Osteoblast (primary cell): ENCODE measurements around the gene OR2M2. TPM values are rescaled to one million over a fixed set of nuclear protein-coding genes. Genes with fewer than 3 reads are reported as not detected.

ENCODE experiments used
- DNase-seq: peaks from one replicate; pipeline ENCODE4 v3.0.0; 2011; ENCODE audit warnings: low spot score, mixed read lengths; ENCODE audit not compliant: insufficient read length; ENCODE audit errors: missing footprints
- H2AFZ ChIP-seq: 2 replicates; pipeline ENCODE4 v1.6.0; 2011; ENCODE audit warnings: mild to moderate bottlenecking, low read length
- H3K27ac ChIP-seq: 2 replicates; pipeline ENCODE4 v1.5.1; 2011; ENCODE audit warnings: mild to moderate bottlenecking, low read depth, low read length, moderate library complexity
- H3K27me3 ChIP-seq: 2 replicates; pipeline ENCODE4 v1.6.0; 2012; ENCODE audit warnings: mild to moderate bottlenecking, control low read depth, inconsistent platforms, low read length, moderate library complexity; ENCODE audit not compliant: insufficient read depth
- H3K36me3 ChIP-seq: 2 replicates; pipeline ENCODE4 v1.5.1; 2011; ENCODE audit warnings: mild to moderate bottlenecking, low read length, control low read depth, moderate library complexity; ENCODE audit not compliant: insufficient read depth
- H3K4me1 ChIP-seq: 2 replicates; pipeline ENCODE4 v1.5.1; 2011; ENCODE audit warnings: mild to moderate bottlenecking, low read length, control low read depth, moderate library complexity; ENCODE audit not compliant: insufficient read depth
- H3K4me2 ChIP-seq: 2 replicates; pipeline ENCODE4 v1.6.0; 2011; ENCODE audit warnings: mild to moderate bottlenecking, low read length; ENCODE audit not compliant: insufficient read depth
- H3K4me3 ChIP-seq: fragments of 200-600 bp; sonication (generic); 3 replicates; pipeline ENCODE4 v1.5.1; 2012; ENCODE audit warnings: mild to moderate bottlenecking, low read length, inconsistent platforms; ENCODE audit not compliant: insufficient read depth
- H3K79me2 ChIP-seq: 2 replicates; pipeline ENCODE4 v1.6.0; 2012; ENCODE audit warnings: mild to moderate bottlenecking, low read length, control low read depth, inconsistent platforms; ENCODE audit not compliant: insufficient read depth
- H3K9me3 ChIP-seq: 2 replicates; pipeline ENCODE4 v1.5.1; 2011; ENCODE audit warnings: low read depth, low read length, control low read depth
- H4K20me1 ChIP-seq: 2 replicates; pipeline ENCODE4 v1.6.0; 2012; ENCODE audit warnings: mild to moderate bottlenecking, low read length, control low read depth; ENCODE audit not compliant: insufficient read depth
- CTCF ChIP-seq: IDR thresholded peaks from 2 replicates; pipeline ENCODE4 v1.5.1; 2011; ENCODE audit warnings: mild to moderate bottlenecking, low read depth, low read length, moderate library complexity; ENCODE audit errors: extremely low read depth
- total RNA-seq: library from RNA; depleted of rRNA; stranded (reverse); fragments of >200 nt; gene quantifications from 2 replicates; pipeline ENCODE4 v1.2.3, GENCODE V29; 2012

The OR2M2 gene
- total RNA-seq, 1 donor, result not detected

- no peak overlapping the region for H2AFZ ChIP-seq
- H3K27me3 ChIP-seq, result no peaks in the 10 kb centered on the region
- TF ChIP-seq CTCF, result no peak
- no peak overlapping the region for H3K4me3 ChIP-seq
- H3K9me3 ChIP-seq, result no peaks in the 10 kb centered on the region
- H3K4me1 ChIP-seq, result no peaks in the 10 kb centered on the region
- DNase-seq, result no peak
- H4K20me1 ChIP-seq, result no peaks in the 10 kb centered on the region
- no peak overlapping the region for H3K27ac ChIP-seq
- no peaks in the 10 kb centered on the region for H3K36me3 ChIP-seq
- no peak overlapping the region for H3K4me2 ChIP-seq
- H3K79me2 ChIP-seq, result no peaks in the 10 kb centered on the region
These were observed 15.9 kb upstream of the OR2M2 start for GRCh38 chr1:248158758-248159157.

DNA sequence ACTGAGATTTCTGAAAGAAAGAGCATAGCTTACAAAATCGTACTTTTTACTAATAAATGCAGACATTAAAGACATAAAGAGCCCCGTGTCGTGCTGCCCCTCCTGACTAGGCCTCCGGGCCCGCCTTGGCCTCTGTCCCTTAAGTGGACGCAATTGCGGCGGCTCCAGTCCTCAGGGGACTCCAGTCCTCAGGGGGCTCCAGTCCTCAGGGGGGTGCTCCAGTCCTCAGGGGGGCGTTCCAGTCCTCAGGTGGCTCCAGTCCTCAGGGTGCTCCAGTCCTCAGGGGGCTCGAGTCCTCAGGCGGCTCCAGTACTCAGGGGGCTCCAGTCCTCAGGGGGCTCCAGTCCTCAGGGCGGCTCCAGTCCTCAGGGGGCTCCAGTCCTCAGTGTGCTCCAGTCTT lies 10.6 kb upstream of the OR2M2 start:
- Histone ChIP-seq H3K4me1 (no peaks in the 10 kb centered on the region), H3K4me3 (no peak overlapping the region), H3K27ac (no peak overlapping the region), H3K79me2 (no peaks in the 10 kb centered on the region), H3K27me3 (no peaks in the 10 kb centered on the region), H3K9me3 (no peaks in the 10 kb centered on the region), H4K20me1 (no peaks in the 10 kb centered on the region), H3K4me2 (no peak overlapping the region), H3K36me3 (no peaks in the 10 kb centered on the region), H2AFZ (no peak overlapping the region)
- no peak for TF ChIP-seq CTCF
- no peak for DNase-seq

- Histone ChIP-seq H4K20me1 (no peaks in the 10 kb centered on the region), H3K4me1 (no peaks in the 10 kb centered on the region), H3K36me3 (no peaks in the 10 kb centered on the region), H3K4me2 (no peak overlapping the region), H2AFZ (no peak overlapping the region), H3K4me3 (no peak overlapping the region), H3K9me3 (no peaks in the 10 kb centered on the region), H3K27ac (no peak overlapping the region), H3K27me3 (no peaks in the 10 kb centered on the region), H3K79me2 (no peaks in the 10 kb centered on the region)
- no peak for TF ChIP-seq CTCF
- no peak for DNase-seq
These were observed 9.4 kb upstream of the OR2M2 start for GRCh38 chr1:248165186-248165585.

DNA sequence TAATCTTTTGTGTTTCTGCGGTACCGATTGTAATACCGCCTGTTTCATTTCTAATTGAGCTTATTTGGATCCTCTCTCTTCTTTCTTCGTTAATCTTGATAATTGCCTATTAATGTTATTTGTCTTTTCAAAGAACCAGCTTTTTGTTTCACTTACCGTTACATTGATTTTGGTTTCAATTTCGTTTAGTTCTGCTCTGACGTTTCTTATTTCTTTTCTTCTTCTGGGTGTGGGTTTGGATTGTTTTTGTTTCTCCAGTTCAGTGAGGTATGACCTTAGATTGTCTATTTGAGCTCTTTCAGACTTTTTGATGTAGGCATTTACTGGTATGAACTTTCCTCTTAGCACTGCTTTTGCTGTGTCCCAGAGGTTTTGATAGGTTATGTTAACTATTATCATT lies 9.4 kb downstream of the OR2M2 start:
- H3K27ac ChIP-seq, result no peak overlapping the region
- H3K4me1 ChIP-seq, result no peaks in the 10 kb centered on the region
- no peak for TF ChIP-seq CTCF
- H3K4me3 ChIP-seq, result no peak overlapping the region
- no peaks in the 10 kb centered on the region for H3K9me3 ChIP-seq
- no peak for DNase-seq
- H3K4me2 ChIP-seq, result no peak overlapping the region
- no peak overlapping the region for H2AFZ ChIP-seq
- H3K36me3 ChIP-seq, result no peaks in the 10 kb centered on the region
- H3K27me3 ChIP-seq, result no peaks in the 10 kb centered on the region
- no peaks in the 10 kb centered on the region for H3K79me2 ChIP-seq
- no peaks in the 10 kb centered on the region for H4K20me1 ChIP-seq
